ENCODE data around the gene PLCB4.

PLCB4 gene

DNA sequence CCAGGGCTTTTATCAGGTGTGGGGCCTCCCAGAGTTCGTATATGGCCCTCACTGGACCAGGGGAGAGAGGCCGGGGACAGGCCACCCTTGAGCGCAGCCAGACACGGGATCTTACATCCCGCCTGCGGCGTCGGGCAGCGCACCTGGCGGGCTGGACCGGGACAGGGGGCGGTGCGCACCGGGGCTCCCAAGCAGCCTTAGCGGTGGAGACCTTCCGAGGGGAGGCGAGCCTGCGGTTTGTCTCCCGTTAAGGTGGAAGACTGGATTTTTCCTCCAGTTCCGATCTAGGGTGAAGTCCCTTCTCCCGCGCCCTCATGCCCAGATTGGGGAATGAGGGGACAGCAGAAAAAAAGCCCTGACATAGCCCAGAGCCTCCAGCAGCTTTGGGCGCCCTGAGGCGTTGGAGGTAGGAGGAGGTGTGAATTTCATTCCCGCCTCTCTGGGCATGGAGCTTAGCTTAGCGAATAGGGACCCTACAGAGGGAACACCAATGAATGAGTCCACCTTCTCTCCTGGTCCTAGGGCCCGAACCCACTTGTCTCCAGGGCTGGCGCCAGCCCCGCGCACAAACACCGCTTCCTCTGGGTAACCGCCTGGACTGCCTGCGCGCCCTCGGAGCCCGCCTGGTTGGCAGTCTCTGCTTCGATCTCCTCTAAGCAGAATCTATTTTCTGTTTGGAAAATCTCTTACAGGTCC lies 438.8 kb downstream of the PLCB4 start:
- DNase-seq (ENCODE audit: extremely low read depth in 1 of 2, low read depth in 1 of 2) = no peak

DNA sequence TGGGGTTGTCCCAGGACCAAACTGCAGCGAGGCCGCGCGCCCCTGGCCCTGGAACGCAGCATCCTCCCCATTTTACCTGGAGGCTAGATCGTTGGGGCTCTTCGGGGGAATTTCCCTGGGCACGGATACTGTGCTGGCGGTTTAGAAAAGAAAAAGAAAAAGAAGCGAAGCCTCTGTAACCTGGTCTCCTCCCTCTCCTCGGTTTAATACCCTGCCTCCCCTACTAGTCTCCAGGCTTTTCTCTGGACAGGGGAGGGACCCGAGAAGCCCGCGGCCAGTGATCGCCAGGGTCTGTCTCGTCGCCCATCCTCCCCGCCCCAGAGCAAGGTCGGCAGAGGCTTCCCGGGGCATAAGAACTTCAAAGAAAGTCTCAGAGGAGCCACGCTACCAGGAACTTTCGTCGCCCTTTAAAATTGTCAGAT lies 439.4 kb downstream of the PLCB4 start:
- DNase-seq (ENCODE audit: extremely low read depth in 1 of 2, low read depth in 1 of 2) = no peak

DNA sequence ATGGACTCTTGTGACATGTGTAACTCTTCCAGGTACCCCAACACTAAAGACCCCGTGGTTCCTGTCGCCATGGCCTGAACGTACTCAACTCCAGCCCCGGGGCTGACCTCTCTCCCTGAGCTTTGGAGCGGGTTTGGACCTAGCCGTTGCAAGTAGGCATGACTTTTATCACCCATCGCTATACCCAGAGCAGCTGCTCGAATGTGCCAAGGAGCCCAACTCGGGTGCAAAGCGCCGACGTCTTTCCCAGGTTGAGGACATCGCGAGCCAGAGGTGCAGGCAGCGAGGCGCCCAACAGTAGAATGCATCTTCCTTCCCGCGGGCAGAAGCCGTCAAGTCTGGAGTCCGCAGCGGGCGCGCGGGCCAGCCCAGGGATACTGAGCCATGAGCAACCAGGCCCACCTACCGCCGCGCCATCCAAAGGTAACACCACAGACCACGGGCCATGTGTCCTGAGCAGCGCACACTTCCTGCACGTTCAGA lies 439.9 kb downstream of the PLCB4 start:
- no peak for DNase-seq (ENCODE audit: extremely low read depth in 1 of 2, low read depth in 1 of 2)

DNA sequence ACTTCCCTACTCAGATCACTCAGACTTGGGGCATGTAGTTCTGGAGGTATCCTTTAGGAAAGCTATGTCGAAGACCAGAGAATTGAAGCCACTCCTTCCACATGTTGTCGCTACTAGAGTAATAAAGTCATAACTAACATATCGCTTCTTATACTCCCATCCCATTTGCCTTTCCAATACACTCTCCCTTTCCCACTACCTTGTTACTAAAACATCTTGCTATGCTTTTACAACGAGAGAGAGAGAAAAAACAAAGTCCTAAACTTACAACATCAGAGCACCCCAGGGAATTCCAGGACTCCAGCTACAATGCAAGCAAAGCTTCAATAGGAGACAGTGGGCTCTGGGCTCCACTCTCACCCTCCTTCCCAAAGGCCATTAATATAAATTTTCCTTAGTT lies 440.4 kb downstream of the PLCB4 start:
- no peak for DNase-seq (ENCODE audit: extremely low read depth in 1 of 2, low read depth in 1 of 2)

DNA sequence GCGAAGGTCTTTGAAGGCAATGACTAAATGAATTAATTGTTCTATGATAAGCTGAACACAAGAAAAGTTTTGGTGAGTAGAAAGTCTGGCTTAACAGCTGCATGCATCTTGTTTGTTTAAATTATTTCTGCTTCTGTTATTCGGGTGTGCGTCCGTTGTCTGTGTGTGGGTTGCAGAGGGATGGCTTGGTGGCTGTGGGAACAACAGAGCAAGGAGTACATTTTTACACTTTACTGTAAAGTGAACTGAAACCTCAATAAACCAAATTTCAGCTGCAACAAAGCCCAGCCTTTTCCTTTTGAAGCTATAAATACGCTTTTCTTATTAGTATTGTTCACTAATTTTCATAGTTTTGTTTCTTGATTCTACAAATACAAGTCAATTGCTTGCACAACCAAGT lies 442.0 kb downstream of the PLCB4 start:
- DNase-seq (ENCODE audit: extremely low read depth in 1 of 2, low read depth in 1 of 2) = no peak

DNA sequence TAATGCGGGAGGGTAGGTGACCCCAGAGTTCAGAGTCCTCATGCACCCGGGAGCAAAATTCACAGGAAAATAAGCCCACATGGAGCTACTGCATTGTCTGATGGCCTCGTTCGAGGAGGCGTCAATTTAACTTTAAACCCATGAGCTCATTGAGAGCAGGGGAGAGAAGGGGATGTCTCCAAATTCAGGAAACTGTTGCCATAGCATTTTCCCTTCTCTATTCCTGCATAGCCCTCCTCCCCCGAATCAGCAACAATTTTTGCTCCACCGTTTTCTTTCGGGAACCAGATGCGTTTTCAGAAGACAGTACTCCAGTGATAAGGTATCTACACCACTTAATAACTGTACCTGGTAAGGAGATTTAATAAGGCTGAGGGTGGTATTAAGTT lies 445.2 kb downstream of the PLCB4 start:
- no peak for DNase-seq (ENCODE audit: extremely low read depth in 1 of 2, low read depth in 1 of 2)

DNA sequence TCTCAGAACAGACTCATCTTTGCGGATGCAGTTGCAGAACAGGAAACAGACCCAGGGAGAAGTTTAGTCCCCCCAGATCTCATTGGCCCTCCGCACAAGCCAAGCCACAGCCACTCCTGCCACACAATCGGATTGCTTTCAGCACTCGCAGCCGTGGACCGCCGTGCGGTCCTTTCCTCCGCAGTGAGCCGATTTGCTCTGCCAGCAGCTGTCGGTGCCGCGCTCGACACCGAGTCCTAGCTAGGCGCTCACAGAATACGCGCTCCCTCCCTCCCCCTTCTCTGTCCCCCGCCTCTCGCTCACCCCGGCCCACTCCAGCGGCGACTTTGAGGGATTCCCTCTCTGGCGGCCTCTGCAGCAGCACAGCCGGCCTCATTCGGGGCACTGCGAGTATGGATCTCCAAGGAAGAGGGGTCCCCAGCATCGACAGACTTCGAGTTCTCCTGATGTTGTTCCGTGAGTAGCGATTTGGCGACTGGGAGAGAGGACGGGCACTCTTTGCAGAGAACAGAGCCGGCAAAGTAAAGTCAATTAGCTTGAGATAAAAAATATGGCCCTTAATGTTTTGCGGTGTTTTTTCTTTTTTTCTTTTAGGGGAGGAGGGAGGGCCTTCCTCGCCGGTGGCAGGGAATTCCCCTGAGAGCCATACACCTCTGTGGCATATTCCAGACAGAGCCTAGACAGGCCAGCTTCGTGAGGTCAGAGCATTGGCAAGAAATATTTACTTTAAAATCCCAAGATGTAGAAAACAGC lies 445.8 kb downstream of the PLCB4 start, which contains the start of gene LAMP5:
LAMP5 (plus strand) TSS at position 130 of the 753 bp plus-strand sequence; CDS start at position 393, 263 bp downstream.
- no peak for DNase-seq (ENCODE audit: extremely low read depth in 1 of 2, low read depth in 1 of 2)

DNA sequence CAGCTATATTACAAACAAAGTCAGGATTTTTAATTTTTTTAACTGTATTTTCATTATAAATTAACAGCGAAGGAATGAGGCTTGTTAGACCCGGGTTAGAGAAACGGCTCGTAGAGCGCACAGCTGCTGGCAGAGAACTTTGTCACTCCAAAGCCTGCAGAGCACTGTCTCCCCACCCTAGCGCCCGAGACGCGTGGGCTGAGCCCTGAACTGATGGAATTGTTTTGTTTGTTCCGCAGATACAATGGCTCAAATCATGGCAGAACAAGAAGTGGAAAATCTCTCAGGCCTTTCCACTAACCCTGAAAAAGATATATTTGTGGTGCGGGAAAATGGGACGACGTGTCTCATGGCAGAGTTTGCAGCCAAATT lies 446.3 kb downstream of the PLCB4 start:
- no peak for DNase-seq (ENCODE audit: extremely low read depth in 1 of 2, low read depth in 1 of 2)

DNA sequence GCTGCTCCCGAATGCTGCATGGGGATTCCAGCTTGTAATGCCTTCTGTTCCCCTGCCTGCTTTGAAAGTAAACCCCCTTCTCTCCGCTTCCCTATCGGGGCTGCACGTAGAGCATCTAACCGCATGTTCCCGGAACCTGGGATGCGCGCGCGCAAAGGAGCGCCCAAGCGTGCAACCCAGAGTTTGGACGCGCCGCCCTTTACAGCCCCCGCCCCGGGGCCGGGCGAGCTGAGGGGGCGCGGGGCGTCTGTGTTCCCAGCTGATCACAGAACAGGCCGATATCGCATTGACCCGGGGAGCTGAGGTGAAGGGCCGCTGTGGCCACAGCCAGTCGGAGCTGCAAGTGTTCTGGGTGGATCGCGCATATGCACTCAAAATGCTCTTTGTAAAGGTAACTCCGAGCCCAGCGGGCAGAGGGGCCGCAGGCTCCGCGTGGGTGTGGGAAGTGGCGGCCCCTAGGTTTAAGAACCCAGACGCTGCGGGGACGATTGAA lies 446.9 kb downstream of the PLCB4 start:
- DNase-seq (ENCODE audit: extremely low read depth in 1 of 2, low read depth in 1 of 2) = no peak

DNA sequence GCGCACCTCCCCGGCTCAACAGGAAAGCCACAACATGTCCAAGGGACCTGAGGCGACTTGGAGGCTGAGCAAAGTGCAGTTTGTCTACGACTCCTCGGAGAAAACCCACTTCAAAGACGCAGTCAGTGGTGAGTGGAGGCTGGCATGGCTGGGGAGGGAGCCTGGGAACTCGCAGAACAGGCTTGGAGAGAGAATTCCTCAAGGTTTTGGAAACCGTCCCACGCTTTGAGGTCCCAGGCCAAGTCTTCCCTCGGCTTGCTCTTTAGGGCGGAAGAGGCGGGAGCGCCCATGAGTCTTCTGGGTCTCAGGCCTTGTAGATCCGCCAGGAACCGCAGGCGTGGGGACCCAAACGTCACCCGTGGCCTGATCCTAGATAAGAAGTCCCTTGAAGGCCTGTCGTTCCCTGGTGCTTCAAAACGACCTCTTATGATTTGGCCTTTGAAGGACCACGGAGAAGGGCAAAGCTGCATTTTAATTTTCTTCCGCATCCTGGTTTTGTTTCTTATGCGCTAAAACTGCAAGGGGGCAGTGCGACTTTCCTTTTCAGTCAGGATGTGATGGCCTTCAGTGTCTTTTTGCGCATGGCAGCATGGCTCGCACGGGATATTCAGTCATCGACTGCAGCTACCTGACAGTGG lies 447.5 kb downstream of the PLCB4 start:
- DNase-seq (ENCODE audit: extremely low read depth in 1 of 2, low read depth in 1 of 2) = no peak

DNA sequence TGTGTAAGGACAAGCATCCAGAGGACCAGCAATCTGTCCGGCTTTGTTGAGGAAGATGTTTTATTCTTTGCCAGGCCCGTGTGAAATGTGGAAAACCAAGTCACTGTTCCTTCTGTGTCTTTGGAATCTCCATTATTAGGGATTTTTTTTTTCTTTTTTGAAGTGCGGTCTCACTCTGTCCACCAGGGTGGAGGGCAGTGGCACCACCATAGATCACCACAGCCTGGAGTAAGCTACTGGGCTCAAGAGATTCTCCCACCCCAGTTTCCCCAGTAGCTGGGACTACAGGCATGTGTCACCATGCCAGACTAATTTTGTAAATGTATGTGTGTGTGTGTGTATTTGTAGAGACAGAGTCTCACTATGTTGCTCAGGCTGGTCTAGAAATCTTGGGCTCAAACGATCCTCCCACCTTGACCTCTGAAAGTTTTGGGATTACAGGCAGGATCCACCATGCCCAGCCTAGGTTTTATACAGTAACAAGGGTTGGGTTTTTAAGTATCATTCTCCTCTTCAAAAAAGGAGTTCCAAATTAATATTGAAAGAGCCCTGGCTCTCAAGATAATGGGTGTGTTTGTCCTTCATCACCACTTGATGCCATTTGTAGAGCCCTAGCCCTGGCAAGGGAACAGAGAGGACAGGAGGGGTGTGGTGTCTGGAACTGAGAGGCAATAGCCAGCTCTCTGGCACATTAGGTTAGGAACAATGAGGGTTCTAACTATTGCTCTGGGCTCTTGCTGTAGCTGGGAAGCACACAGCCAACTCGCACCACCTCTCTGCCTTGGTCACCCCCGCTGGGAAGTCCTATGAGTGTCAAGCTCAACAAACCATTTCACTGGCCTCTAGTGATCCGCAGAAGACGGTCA lies 448.6 kb downstream of the PLCB4 start:
- no peak for DNase-seq (ENCODE audit: extremely low read depth in 1 of 2, low read depth in 1 of 2)

DNA sequence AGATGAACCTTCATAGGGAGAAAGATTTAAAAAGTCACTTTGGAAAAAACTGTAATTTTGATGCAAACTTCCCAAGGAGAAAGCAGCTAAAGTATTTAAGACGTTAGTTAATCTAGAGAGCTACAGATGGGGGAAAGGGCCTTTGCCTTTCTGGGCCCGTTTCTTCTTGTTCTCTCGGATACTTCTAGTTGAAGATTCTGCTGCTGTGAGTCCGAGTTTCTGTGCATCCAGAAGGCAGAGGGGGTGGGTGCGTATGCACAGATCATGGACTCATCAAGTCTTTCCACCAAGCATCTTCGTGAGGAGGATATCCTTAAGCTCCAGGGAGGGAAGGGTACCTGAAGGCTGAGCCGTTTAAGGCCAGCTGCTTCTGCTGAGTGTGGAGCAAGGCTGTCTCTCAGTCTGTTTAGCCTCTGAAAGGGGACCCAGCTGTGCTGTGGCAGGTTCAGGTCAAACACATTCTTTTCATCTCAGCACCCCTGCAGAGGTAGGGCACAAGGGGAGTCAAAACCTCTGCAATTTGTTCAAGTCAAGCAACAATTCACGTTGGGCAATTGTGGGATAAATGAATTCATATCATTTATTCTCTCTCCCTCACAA lies 449.8 kb downstream of the PLCB4 start:
- DNase-seq (ENCODE audit: extremely low read depth in 1 of 2, low read depth in 1 of 2) = no peak

DNA sequence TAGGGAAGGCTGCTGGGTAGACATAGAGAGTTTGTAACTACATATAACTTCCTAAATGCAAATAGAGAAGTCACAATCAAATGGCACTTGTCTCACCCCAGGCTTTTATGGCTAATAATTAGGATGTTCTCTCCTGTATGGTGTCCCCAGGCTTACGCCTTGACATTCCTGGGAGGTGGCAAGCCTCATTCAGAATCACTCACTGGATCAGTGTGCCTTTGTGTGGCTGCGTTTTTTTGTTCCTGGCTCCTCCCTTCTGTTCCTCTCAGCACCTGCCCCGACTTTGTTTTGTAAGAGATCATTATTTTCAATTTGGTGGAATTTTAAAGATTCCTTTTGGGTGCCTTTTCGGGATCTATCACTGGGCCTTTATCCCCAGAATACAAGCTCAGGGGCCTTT lies 451.2 kb downstream of the PLCB4 start:
- DNase-seq (ENCODE audit: extremely low read depth in 1 of 2, low read depth in 1 of 2) = no peak

DNA sequence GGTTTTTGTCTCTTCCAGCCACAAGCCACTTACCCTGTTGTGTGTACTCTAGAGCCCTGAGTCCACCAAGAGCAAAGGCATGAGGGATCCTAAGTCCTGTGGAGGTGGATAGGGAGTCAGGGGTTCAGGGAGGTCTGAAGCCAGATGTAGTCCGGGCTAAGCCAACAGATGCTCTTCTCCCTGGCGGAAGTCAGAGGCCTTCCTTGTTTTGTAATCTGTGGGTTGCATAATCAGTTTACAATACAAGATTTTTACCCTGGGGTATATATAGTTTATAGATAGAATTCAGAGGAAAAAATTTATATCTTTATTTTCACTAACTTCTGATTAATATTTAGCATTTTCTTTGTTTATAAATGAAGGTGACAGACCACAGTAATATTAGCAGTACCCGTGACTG lies 454.7 kb downstream of the PLCB4 start:
- no peak for DNase-seq (ENCODE audit: extremely low read depth in 1 of 2, low read depth in 1 of 2)

Measured in stimulated activated CD8-positive, alpha-beta memory T cell treated with anti-CD3 and anti-CD28 coated beads, Interleukin-7, amount 100 ng/mL, for 48 hours (primary cell).